A549 (cell line): ENCODE data around the gene KLHL29.

Source experiments
- BHLHE40 ChIP-seq: IDR thresholded peaks from 2 replicates; pipeline ENCODE4 v1.6.1; 2012; ENCODE audit warnings: low read depth, low read length, inconsistent platforms
- CHD2 ChIP-seq: fragments of 150-350 bp; IDR thresholded peaks from 2 replicates; pipeline ENCODE4 v1.6.1; 2014; ENCODE audit warnings: low read length; ENCODE audit not compliant: partially characterized antibody
- EP300 ChIP-seq, 2 experiments: fragments of >200 bp; sonication (Bioruptor Twin); formaldehyde crosslinking; IDR thresholded peaks; 2 replicates in 1 of 2; 3 replicates in 1 of 2; pipeline ENCODE4 v1.6.1; 2016 to 2017
- FOSL2 ChIP-seq, 2 experiments: fragments of 450-650 bp in 1 of 2; fragments of >200 bp in 1 of 2; sonication (Bioruptor Twin) in 1 of 2; formaldehyde crosslinking; IDR thresholded peaks; 2 replicates each; pipeline versions ENCODE4 v1.5.0 to v1.6.1; 2016 to 2020; ENCODE audit warnings: mild to moderate bottlenecking in 1 of 2, moderate library complexity in 1 of 2
- JUN ChIP-seq, 2 experiments: fragments of >200 bp; sonication (Bioruptor Twin); formaldehyde crosslinking; IDR thresholded peaks; 2 replicates in 1 of 2; 3 replicates in 1 of 2; pipeline ENCODE4 v1.6.1; 2016 to 2017
- POLR2A ChIP-seq: IDR thresholded peaks from 2 replicates; pipeline ENCODE4 v1.6.1; 2012; ENCODE audit warnings: mild to moderate bottlenecking, low read length
- RAD21 ChIP-seq, 2 experiments: fragments of >200 bp in 1 of 2; sonication (Bioruptor Twin) in 1 of 2; formaldehyde crosslinking in 1 of 2; IDR thresholded peaks in 1 of 2; conservative IDR thresholded peaks in 1 of 2; 2 replicates in 1 of 2; 3 replicates in 1 of 2; pipeline ENCODE4 v1.6.1; 2012 to 2018; ENCODE audit warnings: inconsistent platforms in 1 of 2
- SMC3 ChIP-seq: fragments of >200 bp; sonication (Bioruptor Twin); formaldehyde crosslinking; IDR thresholded peaks from 3 replicates; pipeline ENCODE4 v1.6.1; 2018; ENCODE audit warnings: inconsistent platforms
- TF ChIP-seq, protein P1 (sequence below): fragments of >200 bp; sonication (Bioruptor Twin); formaldehyde crosslinking; IDR thresholded peaks from 3 replicates; pipeline ENCODE4 v1.5.1; 2016
- TF ChIP-seq, protein P2 (sequence below): IDR thresholded peaks from 2 replicates; pipeline ENCODE4 v1.6.1; 2012; ENCODE audit warnings: low read depth, borderline replicate concordance

DNA sequence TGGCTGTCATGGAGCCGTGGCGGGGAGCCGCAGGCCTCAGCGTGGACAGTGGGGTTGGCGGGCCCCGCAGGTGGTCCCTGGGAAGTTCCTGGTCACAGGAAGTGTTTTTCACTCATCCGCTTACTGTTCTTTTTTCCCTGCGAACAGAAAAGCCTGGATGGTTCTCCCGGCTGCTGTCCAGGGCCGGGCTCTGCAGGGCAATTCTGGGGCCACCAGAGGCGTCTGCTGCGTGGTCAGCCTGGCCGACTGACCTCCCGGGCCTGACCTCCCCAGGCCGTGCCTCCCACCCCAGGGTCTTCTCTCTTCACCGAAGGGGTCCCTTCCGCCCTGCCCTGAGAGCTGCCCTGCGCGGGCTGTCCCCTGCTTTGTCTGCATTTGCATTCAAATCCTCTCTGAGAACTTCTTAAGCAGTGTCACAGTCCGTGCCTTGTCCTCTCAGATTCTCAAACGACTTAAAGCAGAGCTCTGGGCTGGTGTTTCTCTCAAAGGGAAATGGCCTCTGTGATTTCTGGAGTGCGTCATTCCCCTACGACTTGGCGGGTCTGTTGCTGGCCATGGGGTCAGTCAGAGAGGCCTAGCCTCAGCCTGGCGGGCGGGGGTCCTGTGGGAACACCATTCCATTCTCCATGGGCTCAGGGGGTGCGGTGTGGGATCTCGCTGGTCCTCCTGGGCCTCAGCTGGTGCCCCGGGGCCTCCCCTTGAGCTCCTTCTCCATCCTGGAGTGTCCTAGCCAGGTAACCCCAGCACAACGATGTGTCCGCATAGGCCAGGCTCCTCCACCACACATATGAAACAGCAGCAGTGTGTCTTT, 38.3 kb downstream of the KLHL29 start:
- TF ChIP-seq FOSL2 (IDR thresholded peaks at IDR 0.05), result no peak
- TF ChIP-seq FOSL2 (CRISPR knock-in tag; IDR thresholded peaks at IDR 0.05), result no peak
- TF ChIP-seq, protein P1, sequence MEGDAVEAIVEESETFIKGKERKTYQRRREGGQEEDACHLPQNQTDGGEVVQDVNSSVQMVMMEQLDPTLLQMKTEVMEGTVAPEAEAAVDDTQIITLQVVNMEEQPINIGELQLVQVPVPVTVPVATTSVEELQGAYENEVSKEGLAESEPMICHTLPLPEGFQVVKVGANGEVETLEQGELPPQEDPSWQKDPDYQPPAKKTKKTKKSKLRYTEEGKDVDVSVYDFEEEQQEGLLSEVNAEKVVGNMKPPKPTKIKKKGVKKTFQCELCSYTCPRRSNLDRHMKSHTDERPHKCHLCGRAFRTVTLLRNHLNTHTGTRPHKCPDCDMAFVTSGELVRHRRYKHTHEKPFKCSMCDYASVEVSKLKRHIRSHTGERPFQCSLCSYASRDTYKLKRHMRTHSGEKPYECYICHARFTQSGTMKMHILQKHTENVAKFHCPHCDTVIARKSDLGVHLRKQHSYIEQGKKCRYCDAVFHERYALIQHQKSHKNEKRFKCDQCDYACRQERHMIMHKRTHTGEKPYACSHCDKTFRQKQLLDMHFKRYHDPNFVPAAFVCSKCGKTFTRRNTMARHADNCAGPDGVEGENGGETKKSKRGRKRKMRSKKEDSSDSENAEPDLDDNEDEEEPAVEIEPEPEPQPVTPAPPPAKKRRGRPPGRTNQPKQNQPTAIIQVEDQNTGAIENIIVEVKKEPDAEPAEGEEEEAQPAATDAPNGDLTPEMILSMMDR, result no peak
- no peak for TF ChIP-seq EP300 (IDR thresholded peaks at IDR 0.05)
- TF ChIP-seq JUN (IDR thresholded peaks at IDR 0.05), result no peak
- TF ChIP-seq, protein P2, sequence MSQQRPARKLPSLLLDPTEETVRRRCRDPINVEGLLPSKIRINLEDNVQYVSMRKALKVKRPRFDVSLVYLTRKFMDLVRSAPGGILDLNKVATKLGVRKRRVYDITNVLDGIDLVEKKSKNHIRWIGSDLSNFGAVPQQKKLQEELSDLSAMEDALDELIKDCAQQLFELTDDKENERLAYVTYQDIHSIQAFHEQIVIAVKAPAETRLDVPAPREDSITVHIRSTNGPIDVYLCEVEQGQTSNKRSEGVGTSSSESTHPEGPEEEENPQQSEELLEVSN, result no peak
- TF ChIP-seq RAD21 (conservative IDR thresholded peaks at IDR 0.05 in 1 of 2, IDR thresholded peaks at IDR 0.05 in 1 of 2), result no peak
- TF ChIP-seq POLR2A, result no peak
- TF ChIP-seq CHD2, result no peak
- no peak for TF ChIP-seq SMC3
- TF ChIP-seq BHLHE40, result no peak
